B cell (primary cell): ENCODE measurements around the gene DNAJB8.

Source experiments
- EZH2 ChIP-seq: IDR thresholded peaks from 2 replicates; pipeline ENCODE4 v1.6.1; 2012; ENCODE audit warnings: borderline replicate concordance, low read depth, mild to moderate bottlenecking, moderate library complexity, low read length; ENCODE audit not compliant: insufficient read depth, poor library complexity, severe bottlenecking
- TF ChIP-seq, protein P1 (sequence below): fragments of 200-600 bp; IDR thresholded peaks from one replicate; pipeline ENCODE4 v1.8.0; 2022; ENCODE audit warnings: antibody characterized with exemption, mild to moderate bottlenecking

DNA sequence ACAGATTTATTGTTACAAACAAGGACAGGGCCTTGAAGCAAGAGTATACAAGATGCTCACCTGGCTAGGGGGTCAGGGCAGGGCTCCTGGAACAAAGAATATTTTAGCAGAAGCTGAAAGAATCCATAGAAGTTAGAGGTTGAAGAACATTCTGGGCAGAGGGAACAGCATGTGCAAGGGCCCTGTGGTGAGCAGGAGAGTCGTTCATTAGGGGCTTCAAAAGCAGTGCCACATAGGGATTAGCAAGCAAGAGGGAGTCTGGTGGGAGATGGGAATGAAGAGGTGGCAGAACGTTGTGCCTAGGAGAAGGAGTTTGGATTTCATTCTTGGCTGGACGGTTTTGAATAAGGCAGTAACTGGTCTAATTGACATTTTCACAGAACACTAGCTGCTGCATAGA is 22.9 kb downstream of the DNAJB8 start:
- no peak for TF ChIP-seq EZH2
- TF ChIP-seq, protein P1, sequence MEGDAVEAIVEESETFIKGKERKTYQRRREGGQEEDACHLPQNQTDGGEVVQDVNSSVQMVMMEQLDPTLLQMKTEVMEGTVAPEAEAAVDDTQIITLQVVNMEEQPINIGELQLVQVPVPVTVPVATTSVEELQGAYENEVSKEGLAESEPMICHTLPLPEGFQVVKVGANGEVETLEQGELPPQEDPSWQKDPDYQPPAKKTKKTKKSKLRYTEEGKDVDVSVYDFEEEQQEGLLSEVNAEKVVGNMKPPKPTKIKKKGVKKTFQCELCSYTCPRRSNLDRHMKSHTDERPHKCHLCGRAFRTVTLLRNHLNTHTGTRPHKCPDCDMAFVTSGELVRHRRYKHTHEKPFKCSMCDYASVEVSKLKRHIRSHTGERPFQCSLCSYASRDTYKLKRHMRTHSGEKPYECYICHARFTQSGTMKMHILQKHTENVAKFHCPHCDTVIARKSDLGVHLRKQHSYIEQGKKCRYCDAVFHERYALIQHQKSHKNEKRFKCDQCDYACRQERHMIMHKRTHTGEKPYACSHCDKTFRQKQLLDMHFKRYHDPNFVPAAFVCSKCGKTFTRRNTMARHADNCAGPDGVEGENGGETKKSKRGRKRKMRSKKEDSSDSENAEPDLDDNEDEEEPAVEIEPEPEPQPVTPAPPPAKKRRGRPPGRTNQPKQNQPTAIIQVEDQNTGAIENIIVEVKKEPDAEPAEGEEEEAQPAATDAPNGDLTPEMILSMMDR, result no peak
